Neutrophil (primary cell): ENCODE results near the gene SAMD14.

Experiments
- H3K27ac ChIP-seq: fragments of 200-600 bp; sonication (generic); 2 replicates; pipeline ENCODE4 v1.5.1; 2016; ENCODE audit warnings: mild to moderate bottlenecking, moderate library complexity
- H3K27me3 ChIP-seq: fragments of 200-600 bp; sonication (generic); 2 replicates; pipeline ENCODE4 v1.6.0; 2016; ENCODE audit warnings: mild to moderate bottlenecking
- H3K36me3 ChIP-seq: fragments of 200-600 bp; sonication (generic); 2 replicates; pipeline ENCODE4 v1.5.1; 2017
- H3K4me1 ChIP-seq, 2 experiments: fragments of 200-600 bp in 1 of 2; sonication (generic) in 1 of 2; 1 replicate in 1 of 2; 2 replicates in 1 of 2; pipeline versions ENCODE4 v1.5.1 to v1.6.1; 2013 to 2016; ENCODE audit warnings: low read depth in 1 of 2, low read length in 1 of 2, mild to moderate bottlenecking in 1 of 2, moderate library complexity in 1 of 2; ENCODE audit not compliant: control insufficient read depth in 1 of 2, insufficient read depth in 1 of 2
- H3K4me3 ChIP-seq, 2 experiments: fragments of 200-600 bp in 1 of 2; sonication (generic) in 1 of 2; 1 replicate in 1 of 2; 2 replicates in 1 of 2; pipeline ENCODE4 v1.5.1; 2013 to 2016; ENCODE audit warnings: low read depth in 1 of 2, low read length in 1 of 2, mild to moderate bottlenecking in 1 of 2, moderate library complexity in 1 of 2
- H3K9me3 ChIP-seq: fragments of 200-600 bp; sonication (generic); 2 replicates; pipeline ENCODE4 v1.5.1; 2016
- TF ChIP-seq, protein P1 (sequence below): fragments of 200-600 bp; sonication (generic); IDR thresholded peaks from 2 replicates; pipeline ENCODE4 v1.5.1; 2016; ENCODE audit warnings: antibody characterized with exemption

SAMD14 gene

DNA sequence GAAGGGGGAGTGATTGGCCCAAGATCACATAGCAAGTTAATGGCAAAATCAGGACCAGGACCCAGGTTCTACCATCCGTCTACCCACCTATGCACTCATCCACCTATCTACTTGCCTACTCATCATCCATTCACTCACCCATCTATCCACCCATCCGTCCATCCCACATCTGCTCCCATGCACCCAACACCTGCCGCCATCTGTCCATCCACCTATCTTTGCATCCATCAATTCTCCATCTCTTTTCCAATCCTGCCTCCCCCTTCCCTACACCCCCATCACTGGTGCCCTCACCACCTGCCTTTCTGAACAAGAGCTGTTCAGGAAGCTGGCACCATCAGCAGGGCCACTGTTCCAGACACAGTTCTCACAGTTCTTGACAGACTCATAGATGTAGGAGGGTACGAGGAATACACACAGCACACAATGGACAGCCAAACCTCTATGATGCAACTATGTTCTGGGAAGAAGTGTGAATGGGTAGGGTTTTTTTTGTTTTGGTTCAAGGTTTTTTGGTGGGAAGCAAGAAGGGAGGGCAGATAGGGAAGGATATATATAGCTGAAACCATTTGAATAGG is 4.5 kb downstream of the SAMD14 start:
- no peak overlapping the region for H3K4me3 ChIP-seq
- no peaks in the 10 kb centered on the region for H3K36me3 ChIP-seq
- H3K4me1 ChIP-seq, result peaks cover 14 to 33% of the 10 kb centered on the region in 2 experiments
- TF ChIP-seq, protein P1, sequence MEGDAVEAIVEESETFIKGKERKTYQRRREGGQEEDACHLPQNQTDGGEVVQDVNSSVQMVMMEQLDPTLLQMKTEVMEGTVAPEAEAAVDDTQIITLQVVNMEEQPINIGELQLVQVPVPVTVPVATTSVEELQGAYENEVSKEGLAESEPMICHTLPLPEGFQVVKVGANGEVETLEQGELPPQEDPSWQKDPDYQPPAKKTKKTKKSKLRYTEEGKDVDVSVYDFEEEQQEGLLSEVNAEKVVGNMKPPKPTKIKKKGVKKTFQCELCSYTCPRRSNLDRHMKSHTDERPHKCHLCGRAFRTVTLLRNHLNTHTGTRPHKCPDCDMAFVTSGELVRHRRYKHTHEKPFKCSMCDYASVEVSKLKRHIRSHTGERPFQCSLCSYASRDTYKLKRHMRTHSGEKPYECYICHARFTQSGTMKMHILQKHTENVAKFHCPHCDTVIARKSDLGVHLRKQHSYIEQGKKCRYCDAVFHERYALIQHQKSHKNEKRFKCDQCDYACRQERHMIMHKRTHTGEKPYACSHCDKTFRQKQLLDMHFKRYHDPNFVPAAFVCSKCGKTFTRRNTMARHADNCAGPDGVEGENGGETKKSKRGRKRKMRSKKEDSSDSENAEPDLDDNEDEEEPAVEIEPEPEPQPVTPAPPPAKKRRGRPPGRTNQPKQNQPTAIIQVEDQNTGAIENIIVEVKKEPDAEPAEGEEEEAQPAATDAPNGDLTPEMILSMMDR, result no peak
- H3K9me3 ChIP-seq, result no peaks in the 10 kb centered on the region
- no peak overlapping the region for H3K27ac ChIP-seq
- peaks cover 100% of the 10 kb centered on the region for H3K27me3 ChIP-seq

DNA sequence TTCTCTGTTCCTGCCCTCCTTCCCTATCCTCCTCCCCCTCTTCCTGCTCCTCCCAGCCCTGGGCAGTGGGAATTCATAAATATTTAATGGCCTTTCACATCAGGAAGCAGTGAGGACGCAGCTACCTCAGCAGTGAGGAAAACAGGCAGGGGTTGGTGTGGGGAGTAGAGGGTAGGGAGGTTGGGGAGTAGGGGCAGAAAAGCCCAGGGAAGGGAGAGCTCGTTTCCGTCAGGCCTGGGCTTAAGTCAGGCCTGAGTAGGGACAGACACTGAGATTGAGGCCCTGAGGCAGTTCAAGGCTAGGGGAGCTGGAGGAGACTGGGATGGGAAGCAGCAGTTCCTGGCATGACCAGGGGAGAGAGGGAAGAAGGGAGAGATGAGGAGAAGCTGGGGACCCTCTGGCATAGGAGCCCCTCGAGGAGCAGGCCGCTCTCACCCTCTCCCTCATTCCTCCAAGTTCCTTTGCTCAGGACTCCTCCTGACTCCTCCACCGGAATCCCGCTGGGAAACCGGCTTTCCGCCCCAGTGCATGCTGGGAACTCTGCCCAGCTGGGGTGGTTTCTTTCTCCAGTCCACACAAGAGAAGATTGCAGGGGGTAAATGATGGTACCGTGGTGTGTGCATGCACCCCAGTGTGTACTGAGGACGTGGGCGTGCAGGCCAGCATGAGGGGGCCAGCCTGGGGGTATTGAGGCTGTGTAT is 6.2 kb downstream of the SAMD14 start:
- Histone ChIP-seq H3K9me3 (no peaks in the 10 kb centered on the region), H3K27me3 (peaks cover 100% of the 10 kb centered on the region), H3K4me3 (no peak overlapping the region), H3K4me1 (peaks cover 11 to 17% of the 10 kb centered on the region in 2 experiments), H3K27ac (no peak overlapping the region), H3K36me3 (no peaks in the 10 kb centered on the region)
- TF ChIP-seq, protein P1, result no peak

DNA sequence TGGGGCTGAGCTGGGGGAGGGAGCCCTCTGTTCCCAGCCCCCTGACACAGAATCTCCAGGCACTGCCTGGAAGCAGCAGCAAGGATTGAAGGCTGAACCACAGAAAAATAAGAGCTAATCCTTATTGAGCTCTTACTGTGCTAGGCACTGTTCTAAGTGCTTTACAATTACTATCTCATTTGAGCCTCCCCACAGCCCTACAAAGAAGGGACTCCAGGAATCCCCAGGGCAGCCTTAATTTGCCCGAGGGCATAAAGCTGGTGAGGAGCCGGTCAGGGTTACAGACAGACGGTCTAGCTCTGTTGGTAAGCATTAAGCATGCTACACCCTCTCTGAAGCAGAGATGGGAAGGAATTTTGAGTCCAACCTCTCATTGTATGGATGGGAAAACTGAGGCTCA is 7.0 kb downstream of the SAMD14 start:
- TF ChIP-seq, protein P1, result no peak
- Histone ChIP-seq H3K27ac (no peak overlapping the region), H3K27me3 (peaks cover 100% of the 10 kb centered on the region), H3K4me3 (no peak overlapping the region), H3K4me1 (peaks cover 6 to 8% of the 10 kb centered on the region in 2 experiments), H3K9me3 (no peaks in the 10 kb centered on the region), H3K36me3 (no peaks in the 10 kb centered on the region)

DNA sequence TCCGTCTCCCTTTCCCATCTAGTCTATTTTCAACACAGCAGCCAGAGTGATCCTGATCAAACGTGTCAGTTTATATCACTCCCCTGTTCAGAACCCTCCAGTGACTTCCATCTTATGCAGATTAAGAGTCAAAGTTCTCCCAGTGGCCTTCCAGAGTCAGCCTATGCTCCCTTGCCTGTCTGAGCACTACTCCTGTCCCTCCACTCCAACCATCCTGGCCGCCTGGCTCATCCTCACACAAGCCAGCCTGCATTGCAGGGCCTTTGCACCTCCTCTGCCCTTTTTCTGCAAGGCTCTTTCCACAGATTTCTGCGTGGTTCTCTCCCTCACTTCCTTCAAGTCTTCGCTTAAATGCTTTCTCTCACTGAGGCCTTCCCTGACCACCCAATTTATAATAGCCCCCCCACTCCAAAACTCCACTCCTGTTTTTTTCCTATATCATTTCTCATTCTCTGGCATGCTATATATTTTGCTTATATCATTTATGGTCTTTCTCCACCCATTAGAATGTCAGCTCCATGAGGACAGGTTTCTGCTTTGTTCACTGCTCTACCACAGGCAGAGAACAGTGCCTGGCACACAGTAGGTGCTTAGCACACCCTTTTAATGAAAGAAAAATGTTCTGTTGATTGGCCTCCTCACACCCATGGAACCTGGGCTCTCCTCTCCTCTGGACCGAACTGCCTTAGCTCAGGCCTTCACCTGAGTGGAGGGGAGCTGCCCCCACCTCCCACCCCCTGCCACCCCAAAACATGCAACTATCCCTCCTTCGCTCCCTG is 9.3 kb downstream of the SAMD14 start:
- TF ChIP-seq, protein P1, result no peak
- H3K27ac ChIP-seq, result no peak overlapping the region
- H3K9me3 ChIP-seq, result no peaks in the 10 kb centered on the region
- H3K4me1 ChIP-seq, result peaks cover 2 to 7% of the 10 kb centered on the region in 2 experiments
- peaks cover 100% of the 10 kb centered on the region for H3K27me3 ChIP-seq
- H3K4me3 ChIP-seq, result no peak overlapping the region
- H3K36me3 ChIP-seq, result no peaks in the 10 kb centered on the region

DNA sequence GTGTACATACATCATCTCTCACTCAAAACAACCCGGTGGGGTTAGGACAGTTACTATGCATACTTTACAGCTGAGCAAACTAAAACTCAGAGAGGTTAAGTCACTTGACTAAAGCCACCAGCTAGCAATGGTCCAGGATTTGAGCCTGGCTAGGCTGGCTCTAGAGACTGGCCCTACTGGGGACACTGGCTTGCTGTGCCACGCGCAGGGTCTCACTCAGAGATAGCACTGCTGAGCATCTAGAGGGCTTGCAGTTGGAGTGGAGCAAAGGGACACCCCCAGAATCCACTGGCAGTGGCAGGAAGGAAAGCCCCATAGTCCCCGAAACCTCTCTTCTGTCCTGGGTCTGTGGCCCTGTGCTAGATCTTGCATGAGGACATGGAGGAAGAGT is 11.1 kb downstream of the SAMD14 start:
- Histone ChIP-seq H3K27ac (no peak overlapping the region), H3K4me1 (peaks cover 2 to 7% of the 10 kb centered on the region in 2 experiments), H3K4me3 (no peak overlapping the region), H3K27me3 (peaks cover 100% of the 10 kb centered on the region), H3K36me3 (no peaks in the 10 kb centered on the region), H3K9me3 (no peaks in the 10 kb centered on the region)
- TF ChIP-seq, protein P1, result no peak
